Measurements from ENCODE around the gene HBA1.
"Not testable (repeated sequence)": the region's sequence is repeated elsewhere in the genome, so short reads cannot be mapped to it uniquely, and the experiment has no call there.

HBA1 gene

GRCh38 chr16:160242-160641 lies 16.2 kb upstream of the HBA1 start:
- DNase-seq, result not testable (repeated sequence)

GRCh38 chr16:160691-161190 lies 15.7 kb upstream of the HBA1 start:
- no peak for DNase-seq

- DNase-seq, result no peak
Observed at GRCh38 chr16:162271-162991, 14.0 kb upstream of the HBA1 start.

GRCh38 chr16:163139-163538 lies 13.3 kb upstream of the HBA1 start:
- not testable (repeated sequence) for DNase-seq

GRCh38 chr16:163696-164095 lies 12.8 kb upstream of the HBA1 start:
- not testable (repeated sequence) for DNase-seq

GRCh38 chr16:164134-164823 lies 12.2 kb upstream of the HBA1 start:
- not testable (repeated sequence) for DNase-seq

- no peak for DNase-seq
Observed at GRCh38 chr16:164827-165538, 11.5 kb upstream of the HBA1 start.

GRCh38 chr16:165539-166374 lies 10.7 kb upstream of the HBA1 start, which contains the start of gene HBM:
HBM (plus strand) TSS chr16:165978; CDS start chr16:165998, 20 bp downstream.
- peak; percentile 58 for DNase-seq

GRCh38 chr16:166375-167121 lies 9.9 kb upstream of the HBA1 start:
- DNase-seq, result no peak

GRCh38 chr16:167122-167690 lies 9.3 kb upstream of the HBA1 start:
- DNase-seq, result no peak

GRCh38 chr16:168424-168823 lies 8.1 kb upstream of the HBA1 start:
- DNase-seq, result peak; percentile 34

GRCh38 chr16:169014-169413 lies 7.5 kb upstream of the HBA1 start:
- no peak for DNase-seq

- not testable (repeated sequence) for DNase-seq
Observed at GRCh38 chr16:170088-170507, 6.4 kb upstream of the HBA1 start.

GRCh38 chr16:170788-171187 lies 5.7 kb upstream of the HBA1 start:
- no peak for DNase-seq

- DNase-seq, result not testable (repeated sequence)
Observed at GRCh38 chr16:172374-172941, 4.0 kb upstream of the HBA1 start, which contains the start of gene HBA2. HBA2 (plus strand) TSS chr16:172876; CDS start chr16:172913, 37 bp downstream.

GRCh38 chr16:173211-173854 lies 3.1 kb upstream of the HBA1 start:
- not testable (repeated sequence) for DNase-seq

- DNase-seq, result peak; percentile 48
Observed at GRCh38 chr16:173928-174769, 2.3 kb upstream of the HBA1 start.

- DNase-seq, result peak; percentile 92
Observed at GRCh38 chr16:175011-175949, 1.2 kb upstream of the HBA1 start.

All from hematopoietic multipotent progenitor cell treated with erythropoietin and hydrocortisone succinate and interleukin-3 and kit ligand, for 4 days (in vitro differentiated cells).